CD4-positive, alpha-beta T cell treated with Interleukin-1 beta for 1 hour (primary cell): ENCODE results near the gene CORO2B.

ENCODE experiments used
- DNase-seq, 2 donors: peaks; one replicate each; pipeline ENCODE4 v3.0.0-alpha.2; 2020 to 2022

The CORO2B gene

GRCh38 chr15:68554721-68555678 is 23.8 kb upstream of the CORO2B start:
- no peak for DNase-seq

- DNase-seq: no peak
These were observed 23.1 kb upstream of the CORO2B start for GRCh38 chr15:68555679-68556037.

GRCh38 chr15:68556139-68556990 is 22.4 kb upstream of the CORO2B start:
- no peak for DNase-seq

- no peak for DNase-seq
These were observed 21.1 kb upstream of the CORO2B start for GRCh38 chr15:68557469-68558317.

GRCh38 chr15:68558318-68559305 is 20.2 kb upstream of the CORO2B start:
- no peak for DNase-seq

GRCh38 chr15:68559345-68560310 is 19.2 kb upstream of the CORO2B start:
- peak; percentile 63 to 70 for DNase-seq

- no peak for DNase-seq
These were observed 18.2 kb upstream of the CORO2B start for GRCh38 chr15:68560501-68561113.

GRCh38 chr15:68561171-68561900 is 17.5 kb upstream of the CORO2B start:
- no peak for DNase-seq

DNA sequence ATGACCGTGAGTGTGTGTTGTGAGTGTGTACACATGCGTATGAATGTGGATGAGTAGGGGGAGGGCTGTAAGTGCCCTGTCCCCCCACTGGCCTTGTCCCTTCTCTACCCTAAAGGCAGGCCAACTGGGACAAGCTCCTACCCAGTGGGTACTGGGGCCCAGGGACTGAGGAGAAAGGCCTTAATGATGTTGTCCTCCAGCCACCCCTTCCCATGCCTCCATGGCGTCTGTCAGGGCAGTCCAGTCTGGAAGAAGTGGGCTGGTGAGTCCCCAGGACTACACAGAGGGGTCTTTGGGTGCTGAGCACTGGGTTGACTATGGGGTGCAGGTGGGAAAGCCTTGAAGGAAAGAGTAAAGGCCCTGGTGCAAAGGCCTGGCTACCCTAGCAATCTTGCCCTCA is 16.9 kb upstream of the CORO2B start:
- DNase-seq: no peak

GRCh38 chr15:68564173-68564572 is 14.6 kb upstream of the CORO2B start:
- no peak for DNase-seq

DNA sequence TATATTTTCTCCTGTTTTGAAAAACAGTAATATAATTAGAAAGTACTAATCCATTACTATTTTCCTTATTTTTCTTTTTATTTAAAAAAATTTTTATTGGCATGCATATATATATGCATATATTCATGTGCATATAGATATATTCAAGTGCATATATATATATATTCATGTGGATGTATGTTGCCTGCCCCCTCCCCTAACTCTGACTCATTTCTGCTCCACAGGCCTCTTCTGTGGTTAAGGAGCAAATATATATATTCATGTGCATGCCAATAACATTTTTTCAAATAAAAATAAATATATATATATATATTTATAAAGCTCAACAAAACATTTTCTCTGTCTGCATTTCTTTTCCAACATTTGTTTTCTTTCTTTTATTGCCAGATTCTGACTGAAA is 13.6 kb upstream of the CORO2B start:
- no peak for DNase-seq

DNA sequence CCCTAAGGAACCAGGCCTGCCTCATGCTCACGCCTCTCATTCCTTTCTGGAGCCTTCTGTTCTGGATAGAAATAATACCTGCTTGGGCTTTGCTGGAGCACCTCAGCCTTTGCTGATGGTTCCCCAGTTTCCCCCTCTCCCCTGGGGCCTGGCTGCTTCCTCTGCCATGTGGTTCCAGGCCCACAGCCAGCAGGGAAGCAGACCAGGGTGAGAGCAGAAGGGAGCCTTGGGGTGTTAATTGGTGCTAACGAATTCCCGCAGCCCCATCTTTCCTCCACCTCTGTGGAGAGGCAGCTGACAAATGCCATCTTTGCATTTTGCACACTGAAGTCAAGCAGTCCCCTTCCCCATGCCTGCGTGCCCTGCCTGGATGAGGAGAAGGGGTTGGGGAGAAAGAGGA is 13.1 kb upstream of the CORO2B start:
- no peak for DNase-seq

DNA sequence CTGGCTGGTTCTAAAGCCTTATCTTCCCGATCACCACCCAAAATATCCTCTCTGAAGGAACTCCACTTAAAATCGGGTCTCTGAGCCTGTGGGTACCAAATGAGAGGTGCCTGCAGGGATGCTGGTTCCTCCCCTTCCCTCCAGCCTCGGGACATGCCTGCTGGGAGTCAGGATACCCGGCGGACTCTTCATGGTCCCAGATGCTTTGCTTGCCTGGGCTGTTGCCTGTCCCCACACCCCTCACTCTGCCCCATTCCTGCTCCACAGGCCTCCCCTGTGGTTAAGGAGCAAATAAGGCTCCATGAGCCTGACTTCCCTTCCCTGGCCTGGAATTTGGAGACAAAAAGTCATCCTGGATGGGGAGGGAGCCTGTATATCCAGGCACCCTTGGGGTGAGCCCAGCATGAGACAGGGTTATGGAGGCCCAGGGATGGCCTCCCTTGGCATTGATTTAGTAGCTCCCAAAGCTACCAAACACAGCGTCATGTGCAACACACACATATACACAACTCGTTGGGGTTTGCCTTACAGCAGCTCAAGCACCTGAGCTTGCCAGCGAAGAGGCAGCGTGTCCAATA is 12.3 kb upstream of the CORO2B start:
- DNase-seq: no peak

DNA sequence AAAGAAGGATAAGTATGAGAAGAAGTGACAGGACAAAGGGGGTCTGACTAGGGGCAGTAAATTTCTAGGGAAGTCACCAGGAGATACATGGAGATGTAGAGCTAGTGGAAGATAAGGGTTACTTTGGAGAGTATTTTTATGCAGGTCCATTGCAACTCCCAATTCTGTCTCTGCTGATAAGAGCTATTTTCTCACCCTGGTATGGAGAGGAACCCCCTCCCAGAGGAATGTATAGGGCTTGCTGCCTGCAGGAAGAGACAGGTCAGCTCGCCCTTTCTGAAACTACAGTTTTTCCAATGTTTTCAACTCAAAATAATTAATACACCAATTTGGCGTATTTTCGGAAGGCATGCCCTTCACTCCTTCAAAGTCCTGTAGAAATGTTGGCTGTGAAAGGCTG is 11.4 kb upstream of the CORO2B start:
- no peak for DNase-seq

DNA sequence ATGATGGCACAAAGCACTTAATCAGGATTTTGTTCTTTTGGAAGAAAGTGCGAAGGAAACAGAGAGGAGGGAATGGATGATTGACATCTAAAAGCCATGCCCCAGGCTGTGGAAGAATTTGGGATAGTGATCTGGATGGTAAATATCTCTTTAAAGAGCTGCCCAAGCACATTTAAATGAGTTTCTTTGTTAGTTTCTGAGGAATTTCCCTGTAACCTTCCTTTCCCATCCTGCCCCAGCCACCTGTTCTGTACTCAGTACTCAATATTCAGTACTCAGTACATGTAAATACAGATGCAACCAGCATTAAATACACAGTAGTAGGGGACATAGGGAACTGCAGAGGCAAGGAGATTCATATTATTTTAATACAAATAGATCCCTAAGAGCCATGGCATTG is 7.8 kb upstream of the CORO2B start:
- no peak for DNase-seq

GRCh38 chr15:68571582-68571981 is 7.2 kb upstream of the CORO2B start:
- no peak for DNase-seq

DNA sequence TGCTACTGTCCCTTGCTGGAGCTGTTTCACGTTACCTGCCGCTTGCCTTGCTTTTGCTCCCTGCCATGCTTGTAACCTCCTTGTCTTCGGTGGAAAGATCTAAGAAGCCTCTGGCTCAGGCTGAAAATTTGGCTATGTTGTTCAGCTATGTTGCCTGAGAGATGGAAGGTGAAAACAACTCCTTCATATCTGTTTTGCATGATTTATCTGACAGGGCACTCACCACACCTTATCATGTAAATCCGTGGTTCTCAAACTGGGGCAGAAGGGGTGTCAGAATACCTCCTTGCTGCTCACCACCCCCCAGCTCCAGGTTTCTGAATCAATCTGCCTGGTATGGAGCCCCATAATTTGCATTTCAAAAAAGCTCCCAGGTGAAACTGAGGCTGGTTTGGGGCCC is 6.5 kb upstream of the CORO2B start:
- DNase-seq: no peak

DNA sequence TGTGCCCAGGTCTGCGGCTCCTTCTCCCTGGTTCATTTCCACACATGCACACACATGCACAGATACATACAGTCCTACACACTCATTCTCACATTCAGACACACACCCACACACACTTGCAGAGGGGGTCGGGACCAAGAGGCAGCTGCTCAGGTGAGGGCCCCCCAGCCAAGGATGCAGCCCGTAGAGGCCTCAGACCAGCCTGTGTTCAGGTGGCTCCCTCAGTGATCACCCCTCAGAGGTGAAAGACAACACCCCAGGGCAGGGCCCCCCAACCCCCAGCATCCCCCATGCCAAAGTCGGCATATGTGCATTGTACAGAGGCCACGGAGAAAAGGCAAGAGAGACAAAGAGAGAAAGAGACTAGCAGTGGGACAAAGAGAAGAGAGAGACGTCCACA is 5.9 kb upstream of the CORO2B start:
- DNase-seq: no peak

DNA sequence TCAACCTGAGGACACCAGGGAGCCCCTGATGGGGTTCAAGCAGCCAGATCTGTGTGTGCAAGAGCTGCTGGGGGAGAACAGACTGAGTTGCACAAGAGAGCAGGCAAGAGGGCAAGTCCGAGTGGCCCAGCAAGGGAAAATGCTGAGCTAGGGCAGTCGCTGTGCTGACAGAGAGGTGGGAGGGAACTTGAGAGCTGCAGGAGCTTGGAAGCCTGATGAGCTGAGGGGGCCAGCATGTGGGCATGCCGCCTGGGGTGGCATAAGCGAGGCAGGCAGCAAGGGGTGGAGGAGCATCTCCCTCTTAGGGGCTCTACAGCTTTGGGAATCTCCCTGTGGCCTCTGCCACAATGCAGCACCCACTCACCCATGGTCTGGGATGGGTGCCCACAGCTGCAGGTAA is 4.7 kb upstream of the CORO2B start:
- no peak for DNase-seq
